Measurements from ENCODE around the gene SPHK2.

SPHK2 gene

DNA sequence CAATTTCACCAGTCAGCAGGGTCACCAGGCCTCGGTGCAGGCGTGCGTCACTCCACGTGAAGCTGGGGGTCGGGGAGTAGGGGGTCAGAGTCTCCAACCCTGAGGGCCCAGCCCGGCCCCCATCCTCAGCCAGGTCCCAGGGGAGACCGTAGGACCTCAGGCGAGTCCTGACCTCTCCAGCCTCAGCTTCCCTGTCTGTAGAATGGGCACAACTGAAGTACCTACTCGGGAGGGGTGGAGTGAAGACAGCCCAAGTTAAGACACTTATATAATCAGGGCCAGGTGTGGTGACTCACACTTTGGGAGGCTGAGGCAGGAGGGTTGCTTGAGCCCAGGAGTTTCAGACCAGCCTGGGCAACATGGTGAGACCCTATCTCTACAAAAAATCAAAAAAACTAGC lies 15.5 kb upstream of the SPHK2 start:
- FAIRE-seq: no peak

DNA sequence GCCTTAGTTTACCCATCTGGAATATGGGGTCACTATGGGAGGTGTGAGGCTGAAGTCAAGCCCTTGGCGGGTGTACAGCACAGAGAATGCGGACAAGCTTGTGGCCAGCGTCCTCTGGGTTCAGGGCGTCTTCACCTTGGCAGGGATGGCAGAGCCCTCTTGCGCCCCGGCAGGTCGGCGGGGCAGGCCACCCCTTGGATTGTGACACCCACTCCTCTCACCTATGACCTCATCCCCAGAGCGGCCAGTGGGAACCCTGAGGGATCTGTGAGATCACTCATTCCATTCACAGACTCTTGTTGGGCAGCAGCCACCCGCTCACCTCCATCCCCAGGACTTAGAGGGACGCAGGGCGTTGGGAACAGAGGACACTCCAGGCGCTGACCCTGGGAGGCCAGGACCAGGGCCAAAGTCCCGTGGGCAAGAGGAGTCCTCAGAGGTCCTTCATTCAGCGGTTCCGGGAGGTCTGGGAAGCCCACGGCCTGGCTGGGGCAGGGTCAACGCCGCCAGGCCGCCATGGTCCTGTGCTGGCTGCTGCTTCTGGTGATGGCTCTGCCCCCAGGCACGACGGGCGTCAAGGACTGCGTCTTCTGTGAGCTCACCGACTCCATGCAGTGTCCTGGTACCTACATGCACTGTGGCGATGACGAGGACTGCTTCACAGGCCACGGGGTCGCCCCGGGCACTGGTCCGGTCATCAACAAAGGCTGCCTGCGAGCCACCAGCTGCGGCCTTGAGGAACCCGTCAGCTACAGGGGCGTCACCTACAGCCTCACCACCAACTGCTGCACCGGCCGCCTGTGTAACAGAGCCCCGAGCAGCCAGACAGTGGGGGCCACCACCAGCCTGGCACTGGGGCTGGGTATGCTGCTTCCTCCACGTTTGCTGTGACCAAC lies 12.6 kb upstream of the SPHK2 start, which contains the start of gene SPACA4:
TSS of gene SPACA4 (plus strand) at position 280 of the 896 bp plus-strand sequence. CDS start at position 517, 237 bp downstream.
- FAIRE-seq: no peak

- no peak for FAIRE-seq
Measured at GRCh38 chr19:48607359-48607755, 11.9 kb upstream of the SPHK2 start.

DNA sequence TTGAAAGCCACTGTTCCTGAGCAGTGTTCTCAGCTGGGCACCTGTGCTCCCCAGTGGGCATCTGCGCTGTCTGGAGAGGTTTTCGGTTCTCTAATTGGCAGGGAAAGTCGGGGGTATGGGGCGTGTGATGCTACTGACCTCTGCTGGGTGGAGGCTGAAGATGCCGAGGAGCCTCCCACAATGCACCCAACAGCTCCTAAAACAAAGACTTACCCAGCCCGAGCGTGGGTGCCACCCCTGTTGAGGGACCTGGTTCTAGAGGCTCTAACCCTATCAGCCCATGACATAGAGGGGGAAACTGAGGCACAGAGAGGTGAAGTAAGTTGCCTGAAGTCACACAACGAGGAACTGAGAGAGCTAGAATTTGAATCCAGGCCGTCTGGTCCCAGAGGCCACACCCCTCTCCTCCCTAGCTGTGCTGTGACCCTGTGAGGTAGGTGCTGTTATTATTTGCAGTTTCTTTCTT lies 10.5 kb upstream of the SPHK2 start:
- no peak for FAIRE-seq

- no peak for FAIRE-seq
Measured at GRCh38 chr19:48609571-48610108, 9.7 kb upstream of the SPHK2 start.

DNA sequence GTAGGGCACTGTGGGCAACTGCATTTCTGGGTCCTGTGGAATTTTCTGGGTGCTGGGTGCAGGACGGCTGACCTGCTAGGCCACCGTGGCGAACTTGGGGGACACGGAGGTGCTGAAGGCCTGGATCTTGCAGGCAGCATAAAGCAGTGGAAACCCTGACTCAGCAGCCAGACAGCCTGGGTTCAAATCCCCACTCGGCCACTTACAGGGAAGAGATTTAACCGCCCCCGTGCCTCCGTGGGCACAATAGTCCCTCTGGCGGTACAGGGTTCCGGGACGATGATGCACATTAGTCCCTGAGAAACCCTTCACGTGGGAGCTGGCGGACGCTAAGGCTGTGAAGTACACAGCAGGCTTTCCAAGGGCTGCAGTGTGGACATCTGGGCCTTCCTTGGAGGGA lies 7.4 kb upstream of the SPHK2 start:
- FAIRE-seq: no peak

DNA sequence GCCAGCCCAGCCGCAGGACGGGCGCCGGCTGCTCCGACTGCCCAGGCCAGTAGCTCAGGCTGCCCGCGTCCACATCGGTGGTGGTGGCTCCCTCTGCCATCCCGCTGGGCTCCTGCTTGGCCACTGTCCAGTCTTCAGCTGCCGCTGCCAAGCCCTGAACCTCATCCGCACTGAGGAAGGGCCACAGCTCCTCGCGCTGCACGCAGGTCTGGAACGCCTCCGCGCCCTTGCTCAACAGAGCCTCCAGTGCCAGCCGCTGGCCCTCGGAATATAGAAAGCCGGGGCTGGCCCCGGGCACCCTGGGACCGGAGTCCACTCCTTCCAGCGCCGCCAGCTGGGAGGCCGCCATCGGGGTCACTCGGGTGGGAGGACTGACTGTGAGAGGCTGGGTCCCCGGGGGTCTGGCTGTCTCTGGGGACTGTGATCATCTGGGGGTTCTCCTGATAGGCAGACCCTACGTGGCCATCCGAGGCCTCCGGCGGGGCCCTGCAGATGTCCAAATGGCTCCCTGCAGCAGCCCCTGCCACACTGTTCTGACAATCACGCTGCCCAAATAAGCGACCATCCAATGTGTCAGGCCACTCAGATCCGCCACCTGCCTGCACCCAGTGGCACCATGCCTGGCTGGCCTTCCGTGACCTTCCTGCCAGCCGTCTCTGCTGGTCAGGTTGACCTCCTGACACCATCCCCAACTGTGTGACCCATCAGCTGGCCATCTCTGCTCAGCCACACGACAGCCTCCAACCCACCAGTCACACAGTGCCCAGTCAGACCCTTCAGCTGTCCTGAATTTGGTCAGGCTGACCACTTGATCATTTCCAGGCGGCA lies 6.1 kb upstream of the SPHK2 start:
- FAIRE-seq: no peak

- no peak for FAIRE-seq
Measured at GRCh38 chr19:48613852-48614435, 5.4 kb upstream of the SPHK2 start.

GRCh38 chr19:48614436-48615230 lies 4.7 kb upstream of the SPHK2 start, which contains the start of gene FAM83E:
Gene FAM83E, minus strand, starts transcription at chr19:48615076. Its CDS starts 1,704 bp downstream, at chr19:48613372.
- no peak for FAIRE-seq

DNA sequence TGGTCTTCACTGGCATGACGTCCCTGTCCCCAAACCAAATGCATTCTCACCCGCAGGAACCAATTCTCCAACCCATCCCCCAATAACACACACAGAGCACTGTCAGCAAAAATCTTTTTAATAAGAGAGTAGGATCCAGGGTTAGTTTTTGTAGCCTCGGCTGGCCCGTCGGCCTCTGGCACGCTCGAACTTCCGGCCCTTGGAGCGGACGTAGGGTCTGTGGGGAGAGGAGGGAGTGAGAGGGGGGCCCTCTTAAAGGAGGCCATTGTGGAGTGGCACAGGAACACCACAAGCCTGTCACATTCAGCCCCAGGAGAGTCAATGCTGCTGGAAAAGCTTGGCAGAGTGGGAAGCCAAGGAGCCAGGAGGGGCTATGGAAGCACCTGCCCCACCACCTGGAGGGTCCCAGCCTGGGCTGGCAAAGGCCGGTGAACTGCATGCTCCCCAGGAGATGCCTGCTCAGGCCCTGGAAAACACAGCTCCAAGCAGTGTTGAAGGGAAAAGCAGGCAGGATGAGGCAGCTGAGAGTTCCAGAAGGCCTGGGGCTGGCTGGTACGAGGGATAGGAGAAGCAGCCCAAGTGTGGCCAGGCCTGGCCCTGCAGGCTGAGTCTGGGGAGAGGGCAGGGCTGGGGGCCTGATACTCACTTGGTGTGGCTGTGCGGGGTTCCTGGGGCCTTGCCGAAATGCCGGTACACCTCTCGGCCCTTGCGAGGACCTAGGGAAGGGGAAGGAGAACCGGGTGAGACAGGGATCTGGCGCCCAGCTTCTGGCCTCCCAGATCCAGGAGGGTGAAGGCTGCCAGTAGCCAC lies 3.9 kb upstream of the SPHK2 start:
- no peak for FAIRE-seq

DNA sequence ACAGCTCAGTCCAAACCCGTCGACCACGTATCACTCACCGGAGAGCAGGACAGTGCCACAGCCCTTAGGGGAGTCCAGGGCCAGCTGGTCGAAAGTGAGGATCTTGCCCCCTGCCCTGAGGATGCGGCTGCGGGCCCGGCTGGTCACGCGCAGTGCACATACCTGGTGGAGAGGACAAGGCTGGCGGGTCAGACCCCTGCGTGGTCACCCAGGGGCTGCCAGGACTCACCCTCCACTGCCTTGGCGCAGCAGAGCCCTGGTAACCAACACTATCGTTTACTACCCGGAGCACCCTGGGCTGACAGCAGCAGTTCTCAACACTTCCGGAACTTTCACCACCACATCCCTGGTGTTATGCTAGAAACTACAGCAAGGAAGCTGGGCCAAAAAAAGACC lies 3.3 kb upstream of the SPHK2 start:
- FAIRE-seq: no peak

GRCh38 chr19:48616491-48617056 lies 2.7 kb upstream of the SPHK2 start:
- no peak for FAIRE-seq

- no peak for FAIRE-seq
Measured at GRCh38 chr19:48617146-48617937, 2.0 kb upstream of the SPHK2 start.

GRCh38 chr19:48618278-48618915 lies 909 bp upstream of the SPHK2 start:
- FAIRE-seq: no peak

GRCh38 chr19:48619692-48620585 lies 633 bp downstream of the SPHK2 start:
- FAIRE-seq: no peak

DNA sequence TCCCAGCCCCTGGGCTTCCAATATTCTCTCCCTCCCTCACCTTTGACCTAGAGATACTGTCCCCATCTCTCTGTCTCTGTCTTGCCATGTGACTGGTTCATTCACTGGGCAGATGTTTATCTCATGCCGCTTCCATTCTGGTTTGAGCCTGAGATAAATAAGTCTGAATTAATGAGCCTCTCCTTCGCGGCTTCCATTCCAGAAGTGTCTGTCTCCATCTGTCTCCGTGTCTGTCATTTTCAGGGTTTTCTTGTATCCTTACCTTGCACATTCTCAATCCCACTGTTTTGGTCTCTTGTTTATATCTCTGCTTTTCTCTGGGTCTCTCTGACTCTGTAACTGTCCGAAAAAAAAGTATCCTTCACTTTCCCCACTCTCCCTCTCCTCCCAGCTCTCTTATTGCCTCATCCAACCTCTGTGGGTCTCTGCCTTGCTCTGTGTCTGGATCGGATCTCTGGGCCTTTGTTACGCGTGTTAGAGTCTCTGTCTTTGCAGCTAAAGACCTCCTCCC lies 4.3 kb downstream of the SPHK2 start:
- no peak for FAIRE-seq

DNA sequence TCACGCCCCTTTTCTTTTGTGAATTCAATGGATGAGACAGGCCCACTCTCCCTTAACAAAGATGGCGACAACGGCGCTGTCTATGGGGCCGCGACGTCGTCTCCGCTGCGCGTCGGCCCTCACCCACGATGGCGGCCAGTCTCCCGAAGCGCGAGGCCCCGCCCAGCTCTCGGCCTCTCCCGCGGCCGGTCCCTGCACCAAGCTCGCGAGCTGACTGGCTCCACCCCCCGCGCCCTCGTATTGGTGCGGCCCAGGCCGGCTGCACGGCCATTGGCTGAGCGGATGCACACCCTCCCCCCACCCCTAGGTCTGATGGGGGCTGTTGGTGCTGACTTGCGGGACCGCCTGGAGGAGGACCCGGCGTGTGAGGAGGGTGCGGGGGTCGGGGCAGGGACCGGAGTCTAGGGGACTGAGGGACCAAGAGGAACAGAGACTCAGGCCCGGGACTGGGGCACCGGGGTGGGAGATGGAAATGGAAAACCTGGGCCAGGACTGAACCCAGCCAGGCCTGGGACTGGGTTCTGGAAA lies 4.8 kb downstream of the SPHK2 start:
- peak; percentile 94 for FAIRE-seq

Data from A204.1 (cell line).